ENCODE measurements around the gene OR2T33.
"Not testable (repeated sequence)": the region's sequence is repeated elsewhere in the genome, so short reads cannot be mapped to it uniquely, and the experiment has no call there.

The OR2T33 gene

DNA sequence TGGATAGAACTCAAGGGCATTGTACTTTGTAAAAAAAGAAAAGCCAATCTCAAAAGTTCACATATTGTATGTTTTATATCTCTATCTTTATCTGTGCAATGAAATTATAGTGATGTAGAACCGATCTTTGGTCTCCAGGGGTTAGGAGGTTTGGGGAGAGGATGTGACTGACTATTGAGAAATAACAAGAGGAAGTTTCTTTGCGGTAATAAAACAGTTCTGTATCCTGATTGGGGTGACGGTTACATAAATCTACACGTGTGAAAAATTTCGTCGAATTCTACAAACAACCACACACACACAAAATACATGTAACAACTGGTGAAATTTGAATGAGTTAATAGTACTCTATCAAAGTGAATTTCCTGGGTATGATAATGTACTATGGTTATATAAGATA lies 10.6 kb upstream of the OR2T33 start:
- H3K36me3 ChIP-seq = no peaks in the 10 kb centered on the region
- TF ChIP-seq, protein P1, sequence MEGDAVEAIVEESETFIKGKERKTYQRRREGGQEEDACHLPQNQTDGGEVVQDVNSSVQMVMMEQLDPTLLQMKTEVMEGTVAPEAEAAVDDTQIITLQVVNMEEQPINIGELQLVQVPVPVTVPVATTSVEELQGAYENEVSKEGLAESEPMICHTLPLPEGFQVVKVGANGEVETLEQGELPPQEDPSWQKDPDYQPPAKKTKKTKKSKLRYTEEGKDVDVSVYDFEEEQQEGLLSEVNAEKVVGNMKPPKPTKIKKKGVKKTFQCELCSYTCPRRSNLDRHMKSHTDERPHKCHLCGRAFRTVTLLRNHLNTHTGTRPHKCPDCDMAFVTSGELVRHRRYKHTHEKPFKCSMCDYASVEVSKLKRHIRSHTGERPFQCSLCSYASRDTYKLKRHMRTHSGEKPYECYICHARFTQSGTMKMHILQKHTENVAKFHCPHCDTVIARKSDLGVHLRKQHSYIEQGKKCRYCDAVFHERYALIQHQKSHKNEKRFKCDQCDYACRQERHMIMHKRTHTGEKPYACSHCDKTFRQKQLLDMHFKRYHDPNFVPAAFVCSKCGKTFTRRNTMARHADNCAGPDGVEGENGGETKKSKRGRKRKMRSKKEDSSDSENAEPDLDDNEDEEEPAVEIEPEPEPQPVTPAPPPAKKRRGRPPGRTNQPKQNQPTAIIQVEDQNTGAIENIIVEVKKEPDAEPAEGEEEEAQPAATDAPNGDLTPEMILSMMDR (IDR thresholded peaks at IDR 0.05; ENCODE audit: low read depth, low read length) = no peak
- no peak overlapping the region for H3K4me3 ChIP-seq (ENCODE audit: low read depth, low read length)
- DNase-seq = no peak
- H3K27ac ChIP-seq = no peak overlapping the region
- no peaks in the 10 kb centered on the region for H3K9me3 ChIP-seq (ENCODE audit: severe bottlenecking)
- peaks cover 49% of the 10 kb centered on the region for H3K27me3 ChIP-seq (ENCODE audit: insufficient read depth, low read depth, severe bottlenecking)

DNA sequence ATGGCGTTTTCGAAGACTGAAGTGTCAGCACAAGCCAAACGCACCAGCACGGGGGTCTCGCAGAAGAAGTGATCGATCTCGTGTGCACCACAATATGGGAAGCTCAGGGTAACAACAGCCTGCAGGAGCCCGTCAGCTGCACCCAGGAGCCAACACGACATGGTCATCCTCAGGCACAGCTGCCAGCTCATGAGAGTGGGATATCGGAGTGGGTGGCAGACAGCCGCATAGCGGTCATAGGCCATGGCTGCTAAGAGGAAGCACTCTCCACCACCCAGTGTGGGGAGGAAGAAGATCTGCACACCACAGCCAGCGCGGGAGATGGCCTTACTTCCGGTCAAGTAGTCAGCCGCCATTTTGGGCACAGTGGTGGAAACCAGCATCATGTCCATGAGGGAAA lies 4.6 kb downstream of the OR2T33 start:
- not testable (repeated sequence) for H3K9me3 ChIP-seq (ENCODE audit: severe bottlenecking); H3K27ac ChIP-seq; DNase-seq; H3K4me3 ChIP-seq (ENCODE audit: low read depth, low read length); H3K36me3 ChIP-seq
- peaks cover 24% of the 10 kb centered on the region for H3K27me3 ChIP-seq (ENCODE audit: insufficient read depth, low read depth, severe bottlenecking)

DNA sequence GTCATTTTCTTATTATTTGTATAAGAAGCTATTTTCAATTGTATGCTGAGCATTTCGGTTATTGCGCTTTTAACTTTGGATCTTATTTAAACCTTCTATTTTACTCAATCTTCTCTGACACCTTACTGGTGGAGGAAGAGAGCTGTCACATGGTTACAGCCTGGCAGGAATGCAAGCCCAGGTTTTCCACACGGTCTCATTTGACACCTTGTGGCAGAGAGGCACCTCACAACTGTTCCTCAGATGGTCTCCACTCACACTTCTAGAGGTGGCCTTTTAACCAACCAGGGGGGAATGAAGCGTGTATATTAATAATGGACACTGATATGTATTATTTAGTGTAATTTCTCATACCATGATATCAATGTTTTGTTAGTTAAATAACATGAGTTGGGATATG lies 9.6 kb downstream of the OR2T33 start:
- Histone ChIP-seq H3K27ac (no peak overlapping the region), H3K9me3 (ENCODE audit: severe bottlenecking) (peaks cover 2% of the 10 kb centered on the region), H3K36me3 (no peaks in the 10 kb centered on the region), H3K4me3 (ENCODE audit: low read depth, low read length) (no peak overlapping the region), H3K27me3 (ENCODE audit: insufficient read depth, low read depth, severe bottlenecking) (peaks cover 6% of the 10 kb centered on the region)
- TF ChIP-seq, protein P1 (IDR thresholded peaks at IDR 0.05; ENCODE audit: low read depth, low read length) = no peak
- no peak for DNase-seq

DNA sequence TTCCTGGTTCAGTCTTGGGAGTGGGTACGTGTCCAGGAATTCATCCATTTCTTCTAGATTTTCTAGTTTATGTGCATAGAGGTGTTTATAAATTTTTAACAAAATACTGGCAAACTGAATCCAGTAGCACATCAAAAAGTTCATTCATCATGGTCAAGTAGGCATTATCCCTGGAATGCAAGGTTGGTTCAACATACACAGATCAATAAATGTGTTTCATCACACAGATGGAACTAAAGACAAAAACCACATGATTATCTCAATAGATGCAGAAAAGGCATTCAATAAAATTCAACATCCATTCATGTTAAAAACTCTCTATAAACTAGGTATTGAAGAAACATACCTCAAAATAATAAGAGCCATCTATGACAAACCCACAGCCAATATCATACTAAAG lies 18.5 kb downstream of the OR2T33 start:
- not testable (repeated sequence) for H3K27ac ChIP-seq; H3K27me3 ChIP-seq (ENCODE audit: insufficient read depth, low read depth, severe bottlenecking); H3K9me3 ChIP-seq (ENCODE audit: severe bottlenecking); DNase-seq; H3K36me3 ChIP-seq; H3K4me3 ChIP-seq (ENCODE audit: low read depth, low read length)

DNA sequence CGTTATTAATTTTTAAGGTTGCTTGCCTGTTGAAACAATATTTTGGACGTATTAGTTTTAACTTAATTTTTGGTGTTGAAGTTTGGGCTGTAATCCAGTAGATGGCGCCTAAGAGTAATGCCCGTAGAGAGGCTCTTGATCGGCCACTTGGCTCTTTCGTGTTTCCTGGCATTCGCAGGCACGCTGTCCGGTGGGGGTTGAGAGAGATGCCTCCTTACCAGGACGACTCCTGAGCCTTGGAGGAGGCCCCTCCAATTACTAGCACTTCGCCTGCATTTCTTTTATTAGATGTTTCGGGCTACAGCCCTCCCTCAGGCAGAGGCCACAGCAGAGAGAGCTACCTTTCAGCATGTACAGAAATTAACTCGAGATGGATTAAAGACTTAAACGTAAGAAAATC lies 34.6 kb downstream of the OR2T33 start:
- no peaks in the 10 kb centered on the region for H3K9me3 ChIP-seq (ENCODE audit: severe bottlenecking)
- no peak overlapping the region for H3K27ac ChIP-seq
- no peaks in the 10 kb centered on the region for H3K36me3 ChIP-seq
- peaks cover 78% of the 10 kb centered on the region for H3K27me3 ChIP-seq (ENCODE audit: insufficient read depth, low read depth, severe bottlenecking)
- DNase-seq = peak; percentile 27
- TF ChIP-seq, protein P1 (IDR thresholded peaks at IDR 0.05; ENCODE audit: low read depth, low read length) = peak; percentile 80
- H3K4me3 ChIP-seq (ENCODE audit: low read depth, low read length) = no peak overlapping the region

DNA sequence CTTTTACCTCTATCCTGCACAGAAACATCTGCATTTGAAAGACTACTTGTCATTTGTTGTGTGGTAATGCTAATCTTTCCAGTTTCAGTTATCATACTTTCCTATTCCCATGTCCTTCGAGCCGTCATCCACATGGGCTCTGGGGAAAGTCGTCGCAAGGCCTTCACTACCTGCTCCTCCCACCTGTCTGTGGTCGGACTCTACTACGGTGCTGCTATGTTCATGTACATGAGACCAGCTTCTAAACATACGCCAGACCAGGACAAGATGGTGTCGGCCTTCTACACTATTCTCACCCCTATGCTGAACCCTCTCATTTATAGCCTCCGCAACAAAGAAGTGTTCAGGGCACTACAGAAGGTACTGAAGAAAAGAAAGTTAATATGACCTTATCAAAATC lies 38.3 kb downstream of the OR2T33 start:
- no peak for DNase-seq
- Histone ChIP-seq H3K27me3 (ENCODE audit: insufficient read depth, low read depth, severe bottlenecking) (peaks cover 84% of the 10 kb centered on the region), H3K36me3 (no peaks in the 10 kb centered on the region), H3K9me3 (ENCODE audit: severe bottlenecking) (no peaks in the 10 kb centered on the region), H3K27ac (no peak overlapping the region), H3K4me3 (ENCODE audit: low read depth, low read length) (no peak overlapping the region)
- TF ChIP-seq, protein P1 (IDR thresholded peaks at IDR 0.05; ENCODE audit: low read depth, low read length) = no peak

DNA sequence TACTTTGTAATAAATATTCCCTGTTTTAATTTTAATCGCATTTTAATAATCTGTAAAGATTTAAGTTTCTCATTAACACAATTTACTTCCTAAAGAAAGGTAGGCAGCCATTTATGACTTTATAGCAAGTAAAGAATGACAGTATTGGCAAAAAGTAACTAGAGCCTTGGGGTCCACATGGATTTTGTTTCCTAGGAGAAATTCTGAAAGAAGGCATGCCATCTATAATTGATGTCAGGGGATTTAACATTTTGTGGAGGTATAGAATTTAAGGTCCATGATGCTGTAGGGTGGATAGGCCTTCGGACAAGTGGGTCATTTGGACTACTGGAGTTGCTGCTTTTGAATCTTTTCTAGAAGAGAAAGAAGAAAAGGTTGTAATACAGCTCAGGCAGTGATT lies 46.7 kb downstream of the OR2T33 start, which contains the start of gene OR2M4:
Gene OR2M4 (plus strand): TSS at position 301 of the 400 bp plus-strand sequence. CDS start 7,512 bp downstream, outside the sequence.
- DNase-seq = no peak
- H3K9me3 ChIP-seq (ENCODE audit: severe bottlenecking) = no peaks in the 10 kb centered on the region
- H3K27me3 ChIP-seq (ENCODE audit: insufficient read depth, low read depth, severe bottlenecking) = peaks cover 68% of the 10 kb centered on the region
- no peak within 1 kb of the TSS for H3K27ac ChIP-seq
- no peaks in the 10 kb centered on the region for H3K36me3 ChIP-seq
- no peak within 1 kb of the TSS for H3K4me3 ChIP-seq (ENCODE audit: low read depth, low read length)
- TF ChIP-seq, protein P1 (IDR thresholded peaks at IDR 0.05; ENCODE audit: low read depth, low read length) = no peak
